B cell (primary cell): ENCODE results near the gene TSPAN2. TPM values are rescaled to one million over a fixed set of nuclear protein-coding genes. Genes with fewer than 3 reads are reported as not detected.
A peak's percentile ranks its signal among the peaks of the same experiment; 100 is the strongest.

ENCODE experiments used
- ATAC-seq: fragments of 200-7000 bp; cut with Tn5 transposase; one replicate; pipeline ENCODE4 v1.10.0; 2021; ENCODE audit warnings: low read depth, mild to moderate bottlenecking, moderate number of reproducible peaks, moderate library complexity
- CTCF ChIA-PET: fragments of 350-600 bp; sonication (Branson Sonifier 250); formaldehyde crosslinking; loops from one replicate; lab custom pipeline; 2021; ENCODE audit warnings: antibody characterized with exemption, inconsistent platforms; lab: Charles Lee
- POLR2A ChIA-PET: fragments of 350-600 bp; sonication (Branson Sonifier 250); formaldehyde crosslinking; loops from one replicate; lab custom pipeline; 2021; ENCODE audit warnings: antibody characterized with exemption; lab: Charles Lee
- DNase-seq: peaks from one replicate; pipeline ENCODE4 v3.0.0; 2013
- H2AFZ ChIP-seq: 2 replicates; pipeline ENCODE4 v1.6.1; 2012; ENCODE audit warnings: mild to moderate bottlenecking, low read depth, low read length; ENCODE audit not compliant: insufficient read depth, poor library complexity, severe bottlenecking
- H3K27ac ChIP-seq, 2 donors: 1 replicate in 1 of 2; 2 replicates in 1 of 2; pipeline ENCODE4 v1.5.1; 2012 to 2013; ENCODE audit warnings: low read length in 2 of 2, mild to moderate bottlenecking in 2 of 2, moderate library complexity in 1 of 2
- H3K27me3 ChIP-seq, 4 experiments: fragments of 200-600 bp in 1 of 4; sonication (generic) in 1 of 4; replicated peaks in 1 of 4; 1 replicate in 2 of 4; 2 replicates in 2 of 4; pipeline versions ENCODE4 v1.6.1 to v1.7.0; 2013 to 2016; ENCODE audit warnings: low read length in 3 of 4, mild to moderate bottlenecking in 2 of 4, mixed read lengths in 1 of 4, moderate library complexity in 1 of 4; ENCODE audit not compliant: insufficient read depth in 4 of 4, control insufficient read depth in 3 of 4; ENCODE audit errors: control extremely low read depth in 1 of 4
- H3K36me3 ChIP-seq, 2 experiments: replicated peaks in 1 of 2; 1 replicate in 1 of 2; 2 replicates in 1 of 2; pipeline versions ENCODE4 v1.6.1 to v1.7.1; 2013; ENCODE audit warnings: low read length in 1 of 2; ENCODE audit not compliant: insufficient read depth in 2 of 2, control insufficient read depth in 1 of 2; ENCODE audit errors: control extremely low read depth in 1 of 2, extremely low read depth in 1 of 2
- H3K4me1 ChIP-seq, 2 donors: fragments of 200-600 bp in 1 of 2; sonication (generic) in 1 of 2; 1 replicate in 1 of 2; 2 replicates in 1 of 2; pipeline versions ENCODE4 v1.5.1 to v1.6.1; 2013 to 2017; ENCODE audit warnings: low read length in 2 of 2; ENCODE audit not compliant: control insufficient read depth in 2 of 2, insufficient read depth in 2 of 2
- H3K4me2 ChIP-seq: replicated peaks from 2 replicates; pipeline ENCODE3; 2012; ENCODE audit warnings: mild to moderate bottlenecking, low read depth, low read length; ENCODE audit not compliant: poor library complexity, severe bottlenecking
- H3K4me3 ChIP-seq, 5 experiments: fragments of 200-600 bp in 1 of 5; sonication (generic) in 1 of 5; 1 replicate in 3 of 5; 2 replicates in 2 of 5; pipeline versions ENCODE4 v1.5.1 to v1.7.0; 2011 to 2016; ENCODE audit warnings: low read length in 4 of 5, mild to moderate bottlenecking in 4 of 5, low read depth in 2 of 5, control low read depth in 1 of 5, moderate library complexity in 1 of 5; ENCODE audit not compliant: insufficient read depth in 1 of 5; ENCODE audit errors: control extremely low read depth in 1 of 5, extremely low read depth in 1 of 5
- H3K79me2 ChIP-seq: fragments of 200-600 bp; sonication (generic); one replicate; pipeline ENCODE4 v1.6.0; 2016; ENCODE audit warnings: low read length; ENCODE audit not compliant: control insufficient read depth, insufficient read depth
- H3K9ac ChIP-seq: fragments of 200-600 bp; sonication (generic); 2 replicates; pipeline ENCODE4 v1.6.1; 2017; ENCODE audit warnings: mild to moderate bottlenecking, low read length, moderate library complexity
- H3K9me3 ChIP-seq, 3 donors: one replicate each; pipeline versions ENCODE4 v1.6.1 to v1.7.1; 2013; ENCODE audit warnings: low read length in 2 of 3; ENCODE audit not compliant: control insufficient read depth in 2 of 3, insufficient read depth in 1 of 3; ENCODE audit errors: control extremely low read depth in 1 of 3
- H4K20me1 ChIP-seq: 2 replicates; pipeline ENCODE4 v1.6.0; 2012; ENCODE audit warnings: mild to moderate bottlenecking, low read length; ENCODE audit not compliant: insufficient read depth, control insufficient read depth, poor library complexity, severe bottlenecking
- H3K27ac Mint-ChIP-seq: one replicate; pipeline ENCODE4 v1.8.0; 2021; ENCODE audit warnings: mixed read lengths
- H3K27me3 Mint-ChIP-seq: one replicate; pipeline ENCODE4 v1.8.0; 2021; ENCODE audit warnings: mixed read lengths
- H3K4me1 Mint-ChIP-seq: one replicate; pipeline ENCODE4 v1.8.0; 2021; ENCODE audit warnings: mixed read lengths
- H3K4me3 Mint-ChIP-seq: one replicate; pipeline ENCODE4 v1.8.0; 2021; ENCODE audit warnings: mixed read lengths
- H3K9me3 Mint-ChIP-seq: one replicate; pipeline ENCODE4 v1.8.0; 2022; ENCODE audit warnings: mixed read lengths; ENCODE audit not compliant: insufficient read depth
- CTCF ChIP-seq: fragments of 200-600 bp; IDR thresholded peaks from one replicate; pipeline ENCODE4 v1.8.0; 2022; ENCODE audit warnings: antibody characterized with exemption, mild to moderate bottlenecking
- EZH2 ChIP-seq: IDR thresholded peaks from 2 replicates; pipeline ENCODE4 v1.6.1; 2012; ENCODE audit warnings: borderline replicate concordance, low read depth, mild to moderate bottlenecking, moderate library complexity, low read length; ENCODE audit not compliant: insufficient read depth, poor library complexity, severe bottlenecking
- WGBS: methylation state at CpG from one replicate; pipeline ENCODE4 v1.1.5; 2013; ENCODE audit warnings: missing lambda C conversion rate; ENCODE audit not compliant: insufficient coverage; 5-methylcytosine and 5-hydroxymethylcytosine counted together
- intact Hi-C: fragments of 100-400 bp; cut with micrococcal nuclease; formaldehyde crosslinking; loops from one replicate; pipeline ENCODE4 v1.10.0; 2022
- polyA plus RNA-seq: library from polyadenylated mRNA; depleted of rRNA; stranded (reverse); fragments of >200 nt; gene quantifications from 2 replicates; pipeline ENCODE4 v1.2.3, GENCODE V29; 2012
- total RNA-seq, 2 donors: library from RNA; stranded (reverse); fragments of 120-200 nt in 1 of 2; gene quantifications; 1 replicate in 1 of 2; 2 replicates in 1 of 2; pipeline versions ENCODE4 v1.2.3 to v1.2.4, GENCODE V29; 2013 to 2022

TSPAN2 gene
- total and polyA plus RNA-seq, 2 donors (not counting 1 experiment from before 2014, with no cell fraction given): 0.24 to 0.34 TPM

- peak overlapping the region; percentile 87 for H3K4me3 Mint-ChIP-seq
Measured at GRCh38 chr1:115088115-115088778, 1.1 kb downstream of the TSPAN2 start.

More at GRCh38 chr1:115088115-115088778, 1.1 kb downstream of the TSPAN2 start:
- Histone ChIP-seq H4K20me1 (no peaks in the 10 kb centered on the region), H3K9ac (no peak overlapping the region), H3K27me3 (peaks cover 0 to 16% (median 4%) of the 10 kb centered on the region in 4 experiments), H3K4me1 (peaks cover 5 to 16% of the 10 kb centered on the region in 2 donors), H3K27ac (no peak overlapping the region), H3K4me3 (no peak overlapping the region), H3K9me3 (no peaks in the 10 kb centered on the region), H2AFZ (peak overlapping the region; percentile 93), H3K79me2 (no peaks in the 10 kb centered on the region), H3K36me3 (no peaks in the 10 kb centered on the region), H3K4me2 (peak overlapping the region; percentile 85)
- TF ChIP-seq EZH2 (no peak), CTCF (no peak)
- ChIA-PET CTCF (interaction anchor here (2.5 to 4.4 kb wide), 2 partner anchors 25 to 37 kb away, joined by 16 to 18 read pairs; no protein-coding TSS in a partner anchor), POLR2A (no interaction called here)
- no peak for ATAC-seq
- intact Hi-C loops: no loop called here
- WGBS: 100% methylated on average over 1 of the region's 5 CpGs
- DNase-seq: no peak
- Mint-ChIP-seq H3K27me3 (peaks cover 22% of the 10 kb centered on the region), H3K9me3 (no peaks in the 10 kb centered on the region), H3K4me1 (peaks cover 11% of the 10 kb centered on the region), H3K27ac (no peak overlapping the region)
